ENCODE measurements around the gene FOXL1.

GRCh38 chr16:86625029-86625428, 46.7 kb downstream of the FOXL1 start:
- no peak for TF ChIP-seq POLR2A (IDR thresholded peaks at IDR 0.05)
- TF ChIP-seq CTCF (IDR thresholded peaks at IDR 0.05), result no peak
